Thyroid gland (tissue), 4 donors: ENCODE data around the gene PTDSS2. TPM values are rescaled to one million over a fixed set of nuclear protein-coding genes. Genes with fewer than 3 reads are reported as not detected.

Source experiments
- DNase-seq, 2 donors: peaks; one replicate each; pipeline ENCODE4 v3.0.0-alpha.2; 2019
- H3K27ac ChIP-seq, 3 donors: fragments of 200-600 bp; sonication (generic); 1 replicate in 2 of 3; 2 replicates in 1 of 3; pipeline ENCODE4 v1.5.1; 2016 to 2019; ENCODE audit warnings: mild to moderate bottlenecking in 1 of 3, moderate library complexity in 1 of 3
- H3K27me3 ChIP-seq: fragments of 200-600 bp; sonication (generic); one replicate; pipeline ENCODE4 v1.5.1; 2019
- H3K36me3 ChIP-seq, 2 donors: fragments of 200-600 bp; sonication (generic); one replicate each; pipeline ENCODE4 v1.5.1; 2016 to 2019
- H3K4me1 ChIP-seq, 2 donors: fragments of 200-600 bp; sonication (generic); one replicate each; pipeline ENCODE4 v1.5.1; 2017 to 2019
- H3K4me3 ChIP-seq, 3 donors: fragments of 200-600 bp; sonication (generic); replicated peaks in 1 of 3; 1 replicate in 2 of 3; 2 replicates in 1 of 3; pipeline ENCODE4 v1.5.1; 2016; ENCODE audit warnings: mild to moderate bottlenecking in 1 of 3
- H3K9me3 ChIP-seq: fragments of 200-600 bp; sonication (generic); one replicate; pipeline ENCODE4 v1.5.1; 2017
- CTCF ChIP-seq, 6 experiments: fragments of 200-600 bp in 3 of 6; fragments of 450-650 bp in 3 of 6; sonication (generic) in 3 of 6; IDR thresholded peaks; one replicate each; pipeline ENCODE4 v1.5.1; 2016 to 2019; ENCODE audit warnings: antibody characterized with exemption in 6 of 6, mild to moderate bottlenecking in 2 of 6, inconsistent platforms in 1 of 6, moderate library complexity in 1 of 6
- POLR2A ChIP-seq, 2 donors: fragments of 450-650 bp; IDR thresholded peaks; one replicate each; pipeline ENCODE4 v1.6.1; 2017; ENCODE audit warnings: antibody characterized with exemption in 2 of 2, mild to moderate bottlenecking in 2 of 2, moderate library complexity in 1 of 2
- WGBS, 2 donors: methylation state at CpG; one replicate each; pipeline ENCODE4 v1.1.5; 2017; 5-methylcytosine and 5-hydroxymethylcytosine counted together
- intact Hi-C: fragments of 100-400 bp; cut with DNase I; formaldehyde crosslinking; loops from one replicate; pipeline ENCODE4 v1.15.1; 2023
- total RNA-seq, 4 donors: library from RNA; depleted of rRNA; stranded (reverse); fragments of >200 nt; gene quantifications; one replicate each; pipeline ENCODE4 v1.2.3, GENCODE V29; 2016

PTDSS2 gene
- total RNA-seq, 4 donors from 2014 or later, result 40.8 to 69.9 (median 41.7) TPM

- peaks cover 17 to 20% of the 10 kb centered on the region in 2 donors for H3K36me3 ChIP-seq
- H3K27ac ChIP-seq, result peak overlapping the region in 1 of 3 donors; percentile 28
- peaks cover 18 to 37% of the 10 kb centered on the region in 2 donors for H3K4me1 ChIP-seq
- H3K27me3 ChIP-seq, result no peaks in the 10 kb centered on the region
- DNase-seq, result peak; percentile 39 to 43
- peak overlapping the region; percentile 20 to 81 (median 63) for H3K4me3 ChIP-seq
- TF ChIP-seq POLR2A (IDR thresholded peaks at IDR 0.05), result no peak
- no peak for TF ChIP-seq CTCF (IDR thresholded peaks at IDR 0.05)
- intact Hi-C loops, result no loop called here
- no peaks in the 10 kb centered on the region for H3K9me3 ChIP-seq
- 3 to 15% methylated on average over 21 to 26 of the region's 66 CpGs for WGBS, 2 donors
Observed at GRCh38 chr11:534396-535209, 84.5 kb downstream of the PTDSS2 start.

GRCh38 chr11:535210-535518, 85.1 kb downstream of the PTDSS2 start:
- Histone ChIP-seq H3K4me1 (peaks cover 18 to 37% of the 10 kb centered on the region in 2 donors), H3K36me3 (peaks cover 17 to 20% of the 10 kb centered on the region in 2 donors), H3K27ac (no peak overlapping the region), H3K4me3 (peak overlapping the region in 1 of 3 donors; percentile 81), H3K9me3 (no peaks in the 10 kb centered on the region), H3K27me3 (no peaks in the 10 kb centered on the region)
- no peak for DNase-seq
- no CpG with 5 or more reads among the region's 56 CpGs for WGBS, 2 donors
- intact Hi-C loops, result no loop called here
- TF ChIP-seq CTCF (IDR thresholded peaks at IDR 0.05) (no peak), POLR2A (IDR thresholded peaks at IDR 0.05) (no peak)

GRCh38 chr11:535519-536454, 85.7 kb downstream of the PTDSS2 start, which contains the start of gene HRAS:
Gene HRAS (minus strand): TSS chr11:535576.
- 6 to 14% methylated on average over 13 to 30 of the region's 97 CpGs for WGBS, 2 donors
- Histone ChIP-seq H3K4me3 (peak within 1 kb of the TSS; percentile 30 to 81 (median 63)), H3K36me3 (peaks cover 17 to 20% of the 10 kb centered on the region in 2 donors), H3K27ac (peak within 1 kb of the TSS; percentile 28 to 89 (median 61)), H3K9me3 (no peaks in the 10 kb centered on the region), H3K27me3 (no peaks in the 10 kb centered on the region), H3K4me1 (peaks cover 18 to 37% of the 10 kb centered on the region in 2 donors)
- peak; percentile 95 for DNase-seq
- TF ChIP-seq POLR2A (IDR thresholded peaks at IDR 0.05) (peak in 1 of 2 donors; percentile 82), CTCF (IDR thresholded peaks at IDR 0.05) (no peak)
- intact Hi-C loops, result no loop called here

- H3K9me3 ChIP-seq, result no peaks in the 10 kb centered on the region
- intact Hi-C loops, result no loop called here
- H3K27me3 ChIP-seq, result no peaks in the 10 kb centered on the region
- TF ChIP-seq POLR2A (IDR thresholded peaks at IDR 0.05) (peak in 1 of 2 donors; percentile 30), CTCF (IDR thresholded peaks at IDR 0.05) (no peak)
- H3K36me3 ChIP-seq, result peaks cover 13% of the 10 kb centered on the region in 2 donors
- DNase-seq, result peak; percentile 86 to 91
- peak within 1 kb of the TSS in 2 of 3 donors; percentile 30 to 56 for H3K27ac ChIP-seq
- 1 to 3% methylated on average over 21 to 31 of the region's 93 CpGs for WGBS, 2 donors
- H3K4me1 ChIP-seq, result peaks cover 18 to 37% of the 10 kb centered on the region in 2 donors
- peak within 1 kb of the TSS in 2 of 3 donors; percentile 14 to 39 for H3K4me3 ChIP-seq
Observed at GRCh38 chr11:536841-537621, 87.0 kb downstream of the PTDSS2 start, which contains the start of gene LRRC56. Gene LRRC56 (plus strand): TSS chr11:537527. CDS start chr11:540685, 3,158 bp downstream.
